ENCODE results near the gene PAIP2. TPM values are rescaled to one million over a fixed set of nuclear protein-coding genes. Genes with fewer than 3 reads are reported as not detected.

PAIP2 gene, protein sequence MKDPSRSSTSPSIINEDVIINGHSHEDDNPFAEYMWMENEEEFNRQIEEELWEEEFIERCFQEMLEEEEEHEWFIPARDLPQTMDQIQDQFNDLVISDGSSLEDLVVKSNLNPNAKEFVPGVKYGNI
- total RNA-seq (10 to 100 TPM; 77.6 to 82.1 TPM), polyA plus RNA-seq (100 to 1,000 TPM; 102 to 154 TPM)
- long read RNA-seq, donor 1, transcript PAIP2-201 (4 exons, 1,459 nt), result major isoform, 346 of 372 reads
- long read RNA-seq, donor 1, partial matches to known transcripts, result 14 of 372 reads
- long read RNA-seq, donor 1, other reads (novel, unspliced or antisense), result 10 of 372 reads
- long read RNA-seq, donor 2, transcript PAIP2-201 (4 exons, 1,459 nt), result major isoform, 74 of 79 reads
- long read RNA-seq, donor 2, partial matches to known transcripts, result 0 of 79 reads
- long read RNA-seq, donor 2, other reads (novel, unspliced or antisense), result 4 of 79 reads

DNA sequence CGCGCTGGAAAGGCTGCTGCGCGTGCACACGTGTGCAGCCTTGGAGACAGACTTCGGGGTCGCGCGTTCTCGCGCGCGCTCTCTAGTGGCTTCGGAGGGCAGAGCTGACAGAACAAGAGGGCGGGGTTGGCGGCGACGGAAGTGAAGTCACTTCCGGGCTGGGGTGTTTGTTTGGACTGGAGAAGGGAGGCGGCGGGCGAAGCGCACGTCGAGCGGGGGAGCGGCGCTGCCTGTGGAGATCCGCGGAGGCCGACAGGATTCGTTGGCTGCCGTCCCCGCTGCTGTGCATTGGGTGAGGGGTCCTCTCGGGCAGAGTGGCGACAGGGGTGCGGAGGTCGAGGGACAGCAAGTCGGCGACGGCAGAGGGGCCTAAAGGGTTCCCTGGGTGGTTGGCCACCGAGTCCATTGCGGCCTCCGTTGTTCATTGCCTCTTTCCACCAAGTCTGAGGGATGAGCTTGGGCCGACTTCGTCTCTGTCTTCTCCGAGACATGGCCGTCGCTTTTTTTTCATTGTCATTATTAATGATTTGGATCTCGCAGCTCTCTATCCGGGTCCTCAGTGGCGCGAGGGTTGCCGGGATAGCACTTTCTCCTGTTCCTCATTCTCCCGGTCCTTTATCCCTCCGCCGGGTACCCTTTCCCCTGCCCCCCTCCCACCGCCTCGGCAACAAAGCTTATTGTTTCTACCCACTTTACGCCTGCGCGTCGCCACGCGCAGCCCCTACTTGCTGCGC lies at the start of gene PAIP2:
Gene PAIP2 (plus strand): TSS at position 166 of the 734 bp plus-strand sequence. CDS start 21,931 bp downstream, outside the sequence.
- 0% methylated on average over 66 of the region's 66 CpGs for WGBS, 2 donors
- intact Hi-C loops (cut with DNase I), result loop anchor here (5.0 to 10.0 kb wide), 3 partner anchors 45 to 767 kb away; partner anchors contain the start of genes HSPA9 (in 1 of the 2) and MATR3 (in 1 of the 2)
- ATAC-seq (ENCODE audit: low FRiP score) (peak; percentile 99), DNase-seq (peak; percentile 99 to 100)
- H3K27me3 ChIP-seq (ENCODE audit: control insufficient read depth in 1 of 2, insufficient read depth in 2 of 2, low read length in 1 of 2), result no peaks in the 10 kb centered on the region
- H3K27ac ChIP-seq (ENCODE audit: low read depth in 1 of 2, low read length in 2 of 2), result peak within 1 kb of the TSS; percentile 30 to 84
- peak within 1 kb of the TSS; percentile 60 to 67 for H3K4me3 ChIP-seq (ENCODE audit: low read length in 2 of 2)
- no peaks in the 10 kb centered on the region for H3K9me3 ChIP-seq (ENCODE audit: control insufficient read depth, low read length)
- no peaks in the 10 kb centered on the region for H3K36me3 ChIP-seq (ENCODE audit: control insufficient read depth in 1 of 2, insufficient read depth in 2 of 2, low read length in 1 of 2)
- H3K4me1 ChIP-seq (ENCODE audit: control insufficient read depth in 1 of 2, insufficient read depth in 2 of 2, low read length in 2 of 2), result no peaks in the 10 kb centered on the region

DNA sequence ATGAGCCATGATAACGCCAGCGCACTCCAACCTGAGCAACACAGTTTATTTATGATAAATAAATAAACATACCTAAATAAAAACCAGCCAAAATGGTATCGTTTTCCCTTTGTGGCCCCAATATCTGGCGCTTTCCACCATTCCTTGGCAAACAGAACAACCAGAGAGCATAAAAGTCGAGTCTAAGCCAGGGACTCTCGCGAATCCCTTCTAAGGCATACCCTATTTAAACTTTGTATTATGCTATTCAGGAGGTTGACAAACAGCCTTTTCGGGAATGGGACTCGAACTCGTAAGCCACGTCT lies 48.5 kb upstream of the PAIP2 start:
- ATAC-seq (ENCODE audit: low FRiP score) (no peak), DNase-seq (no peak)
- Histone ChIP-seq H3K27me3 (ENCODE audit: control insufficient read depth in 1 of 2, insufficient read depth in 2 of 2, low read length in 1 of 2) (no peaks in the 10 kb centered on the region), H3K27ac (ENCODE audit: low read depth in 1 of 2, low read length in 2 of 2) (peak overlapping the region; percentile 28 to 84), H3K9me3 (ENCODE audit: control insufficient read depth, low read length) (no peaks in the 10 kb centered on the region), H3K4me1 (ENCODE audit: control insufficient read depth in 1 of 2, insufficient read depth in 2 of 2, low read length in 2 of 2) (no peaks in the 10 kb centered on the region), H3K4me3 (ENCODE audit: low read length in 2 of 2) (peak overlapping the region in 1 of 2 donors; percentile 30), H3K36me3 (ENCODE audit: control insufficient read depth in 1 of 2, insufficient read depth in 2 of 2, low read length in 1 of 2) (no peaks in the 10 kb centered on the region)
- intact Hi-C loops (cut with DNase I), result loop anchor here in 1 of 2 donors (5.0 kb wide), 1 partner anchor 49 kb away; the partner anchor contains the start of gene PAIP2
- WGBS, 2 donors, result 22 to 23% methylated on average over 11 of the region's 11 CpGs

DNA sequence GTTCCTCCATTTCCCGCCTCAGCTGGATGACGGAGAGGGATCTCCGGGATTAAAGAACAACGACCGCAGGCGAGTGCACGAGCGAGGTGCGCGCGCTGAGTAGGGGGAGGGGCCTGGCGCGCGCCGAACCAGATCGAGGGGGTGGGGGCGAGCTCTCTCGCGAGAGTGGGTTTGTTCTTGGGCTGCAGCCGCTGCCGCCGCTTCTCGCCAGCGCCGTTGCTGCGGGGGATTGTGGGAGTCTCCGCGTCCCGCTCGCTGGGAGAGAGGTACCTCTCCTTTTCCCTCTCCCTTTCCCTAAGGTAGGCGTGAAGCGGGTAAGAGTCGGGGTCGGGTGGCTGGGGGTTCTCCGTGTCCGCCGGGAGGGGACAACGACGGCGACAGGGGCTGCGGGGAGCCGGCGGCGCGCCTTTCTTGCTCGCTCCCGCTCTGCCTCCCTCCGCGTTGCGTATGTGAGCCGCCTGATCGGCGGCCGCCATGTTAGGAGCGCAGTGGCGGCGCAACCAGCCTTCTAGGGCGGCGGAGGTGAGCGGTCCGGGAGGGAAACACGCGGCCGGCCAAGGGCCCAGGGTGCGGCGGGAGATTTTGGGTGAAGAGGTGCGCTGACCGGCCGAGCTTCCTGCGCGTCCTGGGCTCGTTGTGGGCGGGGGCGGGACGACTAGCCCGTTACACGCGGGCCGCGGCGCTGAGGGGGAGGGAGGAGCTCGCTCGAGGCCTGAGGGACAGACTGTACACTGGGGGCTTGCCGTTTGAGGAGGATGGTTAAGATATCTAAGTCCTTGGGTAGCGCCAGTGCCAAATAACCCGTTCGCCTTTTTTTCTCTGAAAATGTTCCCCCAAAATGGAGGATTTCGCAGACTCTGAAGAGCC lies 47.9 kb upstream of the PAIP2 start, which contains the start of gene MATR3:
Gene MATR3 (plus strand): TSS at position 234 of the 867 bp plus-strand sequence. CDS start 13,676 bp downstream, outside the sequence.
- peak within 1 kb of the TSS; percentile 95 to 97 for H3K27ac ChIP-seq (ENCODE audit: low read depth in 1 of 2, low read length in 2 of 2)
- WGBS, 2 donors, result 0% methylated on average over 81 to 88 of the region's 88 CpGs
- intact Hi-C loops (cut with DNase I), result loop anchor here in 1 of 2 donors (5.0 kb wide), 1 partner anchor 49 kb away; the partner anchor contains the start of gene PAIP2
- H3K9me3 ChIP-seq (ENCODE audit: control insufficient read depth, low read length), result no peaks in the 10 kb centered on the region
- ATAC-seq (ENCODE audit: low FRiP score), result peak; percentile 98
- H3K4me3 ChIP-seq (ENCODE audit: low read length in 2 of 2), result peak within 1 kb of the TSS; percentile 54 to 87
- no peaks in the 10 kb centered on the region for H3K27me3 ChIP-seq (ENCODE audit: control insufficient read depth in 1 of 2, insufficient read depth in 2 of 2, low read length in 1 of 2)
- H3K4me1 ChIP-seq (ENCODE audit: control insufficient read depth in 1 of 2, insufficient read depth in 2 of 2, low read length in 2 of 2), result no peaks in the 10 kb centered on the region
- H3K36me3 ChIP-seq (ENCODE audit: control insufficient read depth in 1 of 2, insufficient read depth in 2 of 2, low read length in 1 of 2), result no peaks in the 10 kb centered on the region
- DNase-seq, result peak; percentile 98 to 99

DNA sequence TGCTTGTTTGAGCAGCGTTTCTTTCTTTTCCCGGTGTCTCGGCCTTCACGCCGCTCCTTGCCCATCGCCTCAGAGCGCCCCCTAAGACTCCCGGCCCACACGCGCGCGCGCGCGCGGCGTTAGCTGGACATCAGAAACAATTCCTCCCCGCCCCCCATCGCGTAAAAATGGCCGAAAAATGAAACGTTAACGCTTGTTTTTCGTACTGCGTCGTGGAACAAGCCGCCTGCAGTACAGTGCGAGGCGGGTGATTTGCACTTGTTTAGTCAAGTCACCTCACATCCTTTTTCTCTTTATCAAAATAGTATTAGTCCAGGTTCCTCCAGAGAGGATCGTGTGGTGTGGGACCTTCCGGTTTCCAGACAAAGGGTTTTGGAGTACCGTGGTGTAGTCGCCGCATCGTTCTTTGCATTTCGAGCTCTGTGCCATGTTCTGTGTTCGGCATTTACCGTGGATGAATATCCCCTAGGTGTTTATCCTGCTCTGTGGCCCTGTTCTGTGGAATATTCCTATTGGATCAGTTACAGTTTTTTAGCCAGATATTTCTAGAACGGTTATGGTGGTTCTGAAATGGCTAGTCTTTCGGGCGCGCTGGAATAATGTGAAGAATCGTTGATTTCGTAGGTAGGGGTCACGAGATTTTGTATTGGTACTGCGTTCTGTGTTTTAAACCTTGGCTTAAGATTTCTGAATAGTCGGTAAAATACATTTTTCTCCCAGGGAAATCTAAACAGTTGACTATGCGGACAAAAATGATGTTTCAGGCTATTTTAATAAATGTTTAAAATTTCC lies 47.1 kb upstream of the PAIP2 start:
- Histone ChIP-seq H3K9me3 (ENCODE audit: control insufficient read depth, low read length) (no peaks in the 10 kb centered on the region), H3K27ac (ENCODE audit: low read depth in 1 of 2, low read length in 2 of 2) (peak overlapping the region; percentile 95 to 97), H3K27me3 (ENCODE audit: control insufficient read depth in 1 of 2, insufficient read depth in 2 of 2, low read length in 1 of 2) (no peaks in the 10 kb centered on the region), H3K36me3 (ENCODE audit: control insufficient read depth in 1 of 2, insufficient read depth in 2 of 2, low read length in 1 of 2) (no peaks in the 10 kb centered on the region), H3K4me1 (ENCODE audit: control insufficient read depth in 1 of 2, insufficient read depth in 2 of 2, low read length in 2 of 2) (no peaks in the 10 kb centered on the region), H3K4me3 (ENCODE audit: low read length in 2 of 2) (peak overlapping the region; percentile 54 to 87)
- WGBS, 2 donors, result 0 to 1% methylated on average over 48 of the region's 48 CpGs
- intact Hi-C loops (cut with DNase I), result loop anchor here (5.0 kb wide), 1 partner anchor 48 kb away; the partner anchor contains the start of gene PAIP2 (in 2 of the 2)
- peak; percentile 84 to 92 for DNase-seq
- peak; percentile 82 for ATAC-seq (ENCODE audit: low FRiP score)

DNA sequence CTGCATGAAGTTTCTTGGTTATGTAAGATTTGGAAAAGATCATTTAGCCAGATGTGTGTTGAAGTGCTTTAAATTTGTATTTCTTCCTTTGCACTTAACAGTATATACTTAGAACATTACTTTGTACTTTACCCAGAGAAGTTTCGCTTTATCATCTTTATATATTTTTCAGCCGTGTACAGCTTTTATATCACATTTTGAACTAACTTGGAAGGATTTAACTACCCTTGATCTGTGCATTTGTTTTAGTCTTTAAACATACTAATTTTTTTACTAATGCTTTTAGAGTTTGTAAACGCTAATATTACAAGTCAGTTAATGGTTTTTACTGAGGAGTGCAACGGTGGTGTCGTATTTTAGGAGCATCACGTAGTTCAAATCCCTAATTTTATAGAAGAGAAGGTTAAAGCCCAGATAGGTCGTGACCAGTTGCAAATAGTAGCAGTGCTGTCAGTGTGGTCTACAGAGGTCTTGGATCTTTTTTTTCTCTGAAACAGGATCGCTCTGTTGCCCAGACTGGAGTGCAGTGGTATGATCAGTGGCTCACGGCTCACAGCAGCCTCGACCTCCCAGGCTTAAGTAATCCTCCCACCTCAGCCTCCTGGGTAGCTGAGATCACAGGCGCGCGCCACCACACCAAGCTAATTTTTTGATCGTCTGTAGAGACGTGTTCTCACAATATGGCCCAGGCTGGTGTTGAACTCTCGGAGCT lies 46.2 kb upstream of the PAIP2 start:
- 27 to 30% methylated on average over 16 of the region's 16 CpGs for WGBS, 2 donors
- no peak for DNase-seq
- peak overlapping the region in 1 of 2 donors; percentile 9 for H3K27ac ChIP-seq (ENCODE audit: low read depth in 1 of 2, low read length in 2 of 2)
- intact Hi-C loops (cut with DNase I), result loop anchor here in 1 of 2 donors (5.0 kb wide), 1 partner anchor 47 kb away; the partner anchor contains the start of gene PAIP2
- H3K9me3 ChIP-seq (ENCODE audit: control insufficient read depth, low read length), result no peaks in the 10 kb centered on the region
- H3K27me3 ChIP-seq (ENCODE audit: control insufficient read depth in 1 of 2, insufficient read depth in 2 of 2, low read length in 1 of 2), result no peaks in the 10 kb centered on the region
- no peaks in the 10 kb centered on the region for H3K4me1 ChIP-seq (ENCODE audit: control insufficient read depth in 1 of 2, insufficient read depth in 2 of 2, low read length in 2 of 2)
- H3K36me3 ChIP-seq (ENCODE audit: control insufficient read depth in 1 of 2, insufficient read depth in 2 of 2, low read length in 1 of 2), result no peaks in the 10 kb centered on the region
- peak overlapping the region; percentile 54 to 87 for H3K4me3 ChIP-seq (ENCODE audit: low read length in 2 of 2)
- no peak for ATAC-seq (ENCODE audit: low FRiP score)

DNA sequence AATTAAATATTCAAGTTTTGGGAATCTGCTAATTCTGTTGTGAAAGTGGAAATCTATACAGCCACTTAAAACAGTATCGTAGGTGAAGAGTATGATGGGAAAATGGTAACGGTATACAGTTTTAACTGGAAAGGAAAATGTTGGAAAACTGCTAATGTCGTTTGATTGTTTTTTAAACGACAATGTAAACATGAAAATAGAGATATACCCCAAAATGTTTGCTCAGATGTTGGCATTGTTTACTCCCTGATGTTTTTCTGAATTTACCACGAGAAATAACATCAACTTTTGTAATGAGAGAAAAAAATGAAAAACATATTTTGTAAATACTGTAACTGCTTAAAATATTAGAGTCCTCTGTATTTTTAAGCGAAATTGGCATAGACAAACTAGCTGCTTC lies 45.5 kb upstream of the PAIP2 start:
- WGBS, 2 donors, result 33 to 44% methylated on average over 6 of the region's 6 CpGs
- H3K4me1 ChIP-seq (ENCODE audit: control insufficient read depth in 1 of 2, insufficient read depth in 2 of 2, low read length in 2 of 2), result no peaks in the 10 kb centered on the region
- no peaks in the 10 kb centered on the region for H3K27me3 ChIP-seq (ENCODE audit: control insufficient read depth in 1 of 2, insufficient read depth in 2 of 2, low read length in 1 of 2)
- intact Hi-C loops (cut with DNase I), result loop anchor here in 1 of 2 donors (5.0 kb wide), 1 partner anchor 46 kb away; the partner anchor contains the start of gene PAIP2
- no peaks in the 10 kb centered on the region for H3K36me3 ChIP-seq (ENCODE audit: control insufficient read depth in 1 of 2, insufficient read depth in 2 of 2, low read length in 1 of 2)
- no peak overlapping the region for H3K4me3 ChIP-seq (ENCODE audit: low read length in 2 of 2)
- ATAC-seq (ENCODE audit: low FRiP score) (no peak), DNase-seq (no peak)
- no peak overlapping the region for H3K27ac ChIP-seq (ENCODE audit: low read depth in 1 of 2, low read length in 2 of 2)
- no peaks in the 10 kb centered on the region for H3K9me3 ChIP-seq (ENCODE audit: control insufficient read depth, low read length)

DNA sequence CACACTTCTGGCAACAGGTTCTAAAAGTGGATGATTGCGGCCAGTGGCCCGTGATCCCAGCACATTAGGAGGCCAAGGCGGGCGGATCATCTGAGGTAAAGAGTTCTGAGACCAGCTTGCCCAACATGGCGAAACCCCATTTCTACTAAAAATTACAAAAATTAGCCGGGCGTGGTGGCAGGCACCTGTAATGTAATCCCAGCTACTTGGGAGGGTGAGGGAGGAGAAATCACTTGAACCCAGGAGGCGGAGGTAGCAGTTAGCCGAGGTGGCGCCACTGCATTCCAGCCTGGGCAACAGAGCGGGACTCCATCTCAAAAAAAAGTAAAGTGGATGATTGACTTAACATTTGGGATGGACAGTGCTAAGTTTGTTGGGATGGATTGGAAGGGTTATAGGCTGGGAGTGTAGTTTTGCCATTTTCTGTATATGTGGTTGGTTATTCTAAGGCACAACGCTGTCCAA lies 44.8 kb upstream of the PAIP2 start:
- Histone ChIP-seq H3K4me1 (ENCODE audit: control insufficient read depth in 1 of 2, insufficient read depth in 2 of 2, low read length in 2 of 2) (no peaks in the 10 kb centered on the region), H3K27me3 (ENCODE audit: control insufficient read depth in 1 of 2, insufficient read depth in 2 of 2, low read length in 1 of 2) (no peaks in the 10 kb centered on the region), H3K4me3 (ENCODE audit: low read length in 2 of 2) (no peak overlapping the region), H3K9me3 (ENCODE audit: control insufficient read depth, low read length) (no peaks in the 10 kb centered on the region), H3K27ac (ENCODE audit: low read depth in 1 of 2, low read length in 2 of 2) (no peak overlapping the region), H3K36me3 (ENCODE audit: control insufficient read depth in 1 of 2, insufficient read depth in 2 of 2, low read length in 1 of 2) (no peaks in the 10 kb centered on the region)
- no peak for ATAC-seq (ENCODE audit: low FRiP score)
- DNase-seq, result no peak
- intact Hi-C loops (cut with DNase I), result loop anchor here in 1 of 2 donors (5.0 kb wide), 1 partner anchor 45 kb away; the partner anchor contains the start of gene PAIP2
- WGBS, 2 donors, result 66 to 69% methylated on average over 12 of the region's 12 CpGs
